Body of pancreas (tissue), 4 donors: ENCODE data around the gene PTPRN. TPM values are rescaled to one million over a fixed set of nuclear protein-coding genes. Genes with fewer than 3 reads are reported as not detected.

Experiments
- ATAC-seq: fragments of 150-250 bp; one replicate; pipeline ENCODE4 v1.9.1; 2016
- DNase-seq, 4 donors: peaks; one replicate each; pipeline ENCODE4 v3.0.0-alpha.2; 2019
- H3K27ac ChIP-seq, 4 donors: fragments of 200-600 bp; sonication (generic); 1 replicate in 3 of 4; 2 replicates in 1 of 4; pipeline versions ENCODE4 v1.5.1 to v1.6.1; 2016 to 2019; ENCODE audit warnings: mild to moderate bottlenecking in 1 of 4, mixed read lengths in 1 of 4, moderate library complexity in 1 of 4
- H3K27me3 ChIP-seq, 2 donors: fragments of 200-600 bp; sonication (generic); one replicate each; pipeline ENCODE4 v1.6.0; 2016; ENCODE audit warnings: mild to moderate bottlenecking in 1 of 2
- H3K36me3 ChIP-seq, 2 donors: fragments of 200-600 bp; sonication (generic); replicated peaks in 1 of 2; 2 replicates each; pipeline ENCODE4 v1.5.1; 2016; ENCODE audit warnings: low read depth in 2 of 2; ENCODE audit not compliant: insufficient read depth in 1 of 2
- H3K4me1 ChIP-seq: fragments of 200-600 bp; sonication (generic); one replicate; pipeline ENCODE4 v1.6.0; 2016
- H3K4me3 ChIP-seq, 2 donors: fragments of 200-600 bp; sonication (generic); 1 replicate in 1 of 2; 2 replicates in 1 of 2; pipeline ENCODE4 v1.5.1; 2016 to 2019
- H3K9me3 ChIP-seq, 3 donors: fragments of 200-600 bp; sonication (generic); 1 replicate in 2 of 3; 2 replicates in 1 of 3; pipeline ENCODE4 v1.5.1; 2016
- POLR2A ChIP-seq, 3 donors: fragments of 450-650 bp; IDR thresholded peaks; one replicate each; pipeline ENCODE4 v1.6.1; 2016; ENCODE audit warnings: antibody characterized with exemption in 3 of 3, mild to moderate bottlenecking in 2 of 3
- WGBS, 2 donors: methylation state at CpG; one replicate each; pipeline ENCODE4 v1.1.5; 2017; 5-methylcytosine and 5-hydroxymethylcytosine counted together
- intact Hi-C: fragments of 100-400 bp; cut with DNase I; formaldehyde crosslinking; loops from one replicate; pipeline ENCODE4 v1.15.1; 2023
- total RNA-seq, 2 donors: library from RNA; depleted of rRNA; stranded (reverse); fragments of >200 nt; gene quantifications; one replicate each; pipeline ENCODE4 v1.1.0, GENCODE V29; 2016
- TF ChIP-seq, protein P1 (sequence below), 7 experiments: fragments of 450-650 bp in 4 of 7; fragments of 200-600 bp in 3 of 7; sonication (generic) in 3 of 7; IDR thresholded peaks; one replicate each; pipeline ENCODE4 v1.5.1; 2016 to 2019; ENCODE audit warnings: antibody characterized with exemption in 7 of 7

PTPRN gene
- total RNA-seq, 2 donors from 2014 or later: 18.7 to 19.8 TPM

DNA sequence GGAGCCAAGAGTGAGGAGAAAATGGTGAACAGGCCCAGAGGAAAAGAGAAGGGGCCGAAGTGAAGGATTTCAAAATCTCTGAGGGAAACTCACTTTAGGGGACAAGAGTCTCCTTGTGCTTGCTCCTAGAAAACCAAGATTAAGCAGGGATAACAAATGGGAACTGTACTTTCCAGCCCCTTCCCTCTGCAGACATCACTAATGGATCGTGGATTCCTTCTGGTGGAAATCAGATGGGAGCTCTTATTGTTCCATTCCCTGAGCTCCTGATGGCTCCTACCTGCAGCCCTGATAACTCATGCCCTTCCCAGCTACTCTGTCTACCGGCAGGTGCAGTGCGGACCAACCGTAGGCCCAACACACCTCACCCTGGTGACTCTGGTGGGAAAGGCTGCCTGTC lies 43.9 kb upstream of the PTPRN start:
- DNase-seq (no peak), ATAC-seq (no peak)
- WGBS, 2 donors: 65 to 83% methylated on average over 5 of the region's 5 CpGs
- Histone ChIP-seq H3K4me3 (no peak overlapping the region), H3K9me3 (no peaks in the 10 kb centered on the region), H3K36me3 (no peaks in the 10 kb centered on the region), H3K27me3 (peaks cover 0 to 4% of the 10 kb centered on the region in 2 donors), H3K27ac (no peak overlapping the region), H3K4me1 (peaks cover 3% of the 10 kb centered on the region)
- intact Hi-C loops: no loop called here
- TF ChIP-seq, protein P1, sequence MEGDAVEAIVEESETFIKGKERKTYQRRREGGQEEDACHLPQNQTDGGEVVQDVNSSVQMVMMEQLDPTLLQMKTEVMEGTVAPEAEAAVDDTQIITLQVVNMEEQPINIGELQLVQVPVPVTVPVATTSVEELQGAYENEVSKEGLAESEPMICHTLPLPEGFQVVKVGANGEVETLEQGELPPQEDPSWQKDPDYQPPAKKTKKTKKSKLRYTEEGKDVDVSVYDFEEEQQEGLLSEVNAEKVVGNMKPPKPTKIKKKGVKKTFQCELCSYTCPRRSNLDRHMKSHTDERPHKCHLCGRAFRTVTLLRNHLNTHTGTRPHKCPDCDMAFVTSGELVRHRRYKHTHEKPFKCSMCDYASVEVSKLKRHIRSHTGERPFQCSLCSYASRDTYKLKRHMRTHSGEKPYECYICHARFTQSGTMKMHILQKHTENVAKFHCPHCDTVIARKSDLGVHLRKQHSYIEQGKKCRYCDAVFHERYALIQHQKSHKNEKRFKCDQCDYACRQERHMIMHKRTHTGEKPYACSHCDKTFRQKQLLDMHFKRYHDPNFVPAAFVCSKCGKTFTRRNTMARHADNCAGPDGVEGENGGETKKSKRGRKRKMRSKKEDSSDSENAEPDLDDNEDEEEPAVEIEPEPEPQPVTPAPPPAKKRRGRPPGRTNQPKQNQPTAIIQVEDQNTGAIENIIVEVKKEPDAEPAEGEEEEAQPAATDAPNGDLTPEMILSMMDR (IDR thresholded peaks at IDR 0.05): no peak
- TF ChIP-seq POLR2A (IDR thresholded peaks at IDR 0.05): no peak

DNA sequence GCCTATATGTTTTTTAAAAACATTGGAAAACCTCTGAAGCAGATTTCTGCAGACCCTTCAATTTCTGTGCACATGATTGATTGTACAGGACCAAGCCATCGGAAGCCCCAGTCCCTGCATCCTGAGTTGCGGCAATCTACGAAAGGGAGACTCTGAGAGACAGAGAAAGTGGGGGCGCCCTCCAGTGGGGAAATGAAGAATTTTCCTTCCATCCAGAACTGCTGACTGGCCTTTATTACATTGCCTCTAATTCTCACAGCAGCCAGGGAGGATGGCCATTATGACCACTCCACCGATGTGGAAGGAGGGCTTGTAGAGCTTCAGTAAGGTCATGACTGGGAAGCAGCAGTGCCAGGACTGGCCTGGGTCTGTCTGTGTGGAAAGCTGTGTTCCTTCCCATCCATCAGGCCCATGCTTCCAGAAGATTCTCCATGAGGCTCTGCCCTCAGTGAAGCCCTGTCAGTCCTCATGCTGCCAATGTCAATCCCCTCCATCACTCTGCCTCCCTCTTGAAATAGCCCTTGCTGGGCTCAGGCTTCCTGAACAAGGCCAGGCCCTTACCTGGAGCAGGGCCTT lies 43.3 kb upstream of the PTPRN start:
- Histone ChIP-seq H3K4me1 (no peaks in the 10 kb centered on the region), H3K4me3 (no peak overlapping the region), H3K27ac (no peak overlapping the region), H3K36me3 (no peaks in the 10 kb centered on the region), H3K27me3 (no peaks in the 10 kb centered on the region), H3K9me3 (no peaks in the 10 kb centered on the region)
- WGBS, 2 donors: 5 to 6% methylated on average over 4 to 5 of the region's 5 CpGs
- no peak for TF ChIP-seq POLR2A (IDR thresholded peaks at IDR 0.05)
- TF ChIP-seq, protein P1 (IDR thresholded peaks at IDR 0.05): peak in 6 of 7 experiments; percentile 19 to 52 (median 39)
- peak; percentile 45 to 70 (median 60) for DNase-seq
- peak; percentile 47 for ATAC-seq
- intact Hi-C loops: no loop called here

DNA sequence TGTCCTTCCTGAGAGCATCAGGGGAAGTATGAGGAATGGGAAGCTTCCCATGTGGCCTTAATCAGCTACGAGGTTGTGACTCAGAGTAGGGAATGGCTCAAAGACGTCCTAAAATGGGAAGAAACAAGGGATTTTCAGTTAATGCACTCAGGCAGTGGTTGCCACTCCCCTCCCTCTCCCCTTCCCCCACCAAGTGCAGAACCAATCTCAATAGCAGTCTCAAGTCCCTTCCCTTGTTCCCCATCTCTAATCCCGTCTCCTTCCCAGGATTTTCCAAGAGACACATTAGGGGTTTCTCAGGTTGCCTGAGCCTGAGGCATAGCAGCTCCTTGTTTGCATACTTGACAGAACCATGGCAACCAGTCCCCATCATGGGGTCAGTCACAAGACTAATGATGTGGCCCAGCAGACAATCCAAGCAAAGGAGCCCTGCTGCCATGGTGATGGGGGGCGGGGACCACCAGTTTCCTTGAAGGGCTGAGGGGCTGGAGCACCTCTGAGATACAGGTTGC lies 41.6 kb upstream of the PTPRN start:
- ATAC-seq: no peak
- 41 to 45% methylated on average over 4 of the region's 4 CpGs for WGBS, 2 donors

DNA sequence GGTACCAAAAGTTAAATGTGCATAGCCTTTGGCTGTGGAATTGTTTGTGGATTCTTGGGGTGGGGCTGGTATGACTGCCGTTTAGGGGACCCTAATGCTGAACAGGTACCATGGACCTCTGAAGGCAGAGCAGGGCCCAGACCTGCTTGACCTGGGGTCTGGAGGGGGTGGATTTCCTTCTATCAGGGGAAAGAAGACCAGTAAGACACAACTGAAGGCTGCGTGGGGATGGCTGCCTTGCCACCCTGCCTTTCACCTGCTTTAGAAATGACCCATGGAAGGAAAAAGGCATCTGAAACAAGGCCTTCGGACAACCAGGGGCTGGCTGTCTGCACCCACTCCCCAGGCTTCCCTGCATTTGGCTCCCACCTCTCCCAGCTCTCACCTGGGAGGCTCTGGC lies 41.0 kb upstream of the PTPRN start:
- no peak overlapping the region for H3K27ac ChIP-seq
- no peak for ATAC-seq
- no peaks in the 10 kb centered on the region for H3K27me3 ChIP-seq
- H3K9me3 ChIP-seq: no peaks in the 10 kb centered on the region
- WGBS, 2 donors: 53 to 56% methylated on average over 3 of the region's 3 CpGs
- intact Hi-C loops: no loop called here
- TF ChIP-seq, protein P1 (IDR thresholded peaks at IDR 0.05): no peak
- no peaks in the 10 kb centered on the region for H3K4me1 ChIP-seq
- no peak overlapping the region for H3K4me3 ChIP-seq
- no peaks in the 10 kb centered on the region for H3K36me3 ChIP-seq
- DNase-seq: no peak

More for the DNA sequence above, 41.6 kb upstream of the PTPRN start:
- DNase-seq: peak in 1 of 4 donors; percentile 14
- no peak for TF ChIP-seq POLR2A (IDR thresholded peaks at IDR 0.05)
- TF ChIP-seq, protein P1 (IDR thresholded peaks at IDR 0.05): no peak
- H3K27ac ChIP-seq: no peak overlapping the region
- H3K27me3 ChIP-seq: no peaks in the 10 kb centered on the region
- intact Hi-C loops: no loop called here
- H3K9me3 ChIP-seq: no peaks in the 10 kb centered on the region
- no peaks in the 10 kb centered on the region for H3K36me3 ChIP-seq
- no peaks in the 10 kb centered on the region for H3K4me1 ChIP-seq
- no peak overlapping the region for H3K4me3 ChIP-seq
